Middle frontal gyrus (tissue), 1 donor: ENCODE results near the gene FAM98C.

Experiments used
- DNase-seq: peaks from one replicate; pipeline ENCODE4 v3.0.0-alpha.2; 2015; ENCODE audit warnings: low spot score; ENCODE audit errors: extremely low spot score

FAM98C gene

GRCh38 chr19:38377052-38377451 lies 25.8 kb upstream of the FAM98C start:
- no peak for DNase-seq

- DNase-seq: no peak
These were observed 24.0 kb upstream of the FAM98C start for GRCh38 chr19:38378866-38379265.

- no peak for DNase-seq
These were observed 21.8 kb upstream of the FAM98C start for GRCh38 chr19:38381138-38381537.

- no peak for DNase-seq
These were observed 19.7 kb upstream of the FAM98C start for GRCh38 chr19:38383184-38383583.

- DNase-seq: no peak
These were observed 19.1 kb upstream of the FAM98C start for GRCh38 chr19:38383743-38384142.

- no peak for DNase-seq
These were observed 18.5 kb upstream of the FAM98C start for GRCh38 chr19:38384209-38385027.

GRCh38 chr19:38385057-38385803 lies 17.7 kb upstream of the FAM98C start:
- no peak for DNase-seq

- DNase-seq: no peak
These were observed 17.1 kb upstream of the FAM98C start for GRCh38 chr19:38385804-38386257.

- no peak for DNase-seq
These were observed 16.5 kb upstream of the FAM98C start for GRCh38 chr19:38386300-38386970.

- DNase-seq: no peak
These were observed 15.8 kb upstream of the FAM98C start for GRCh38 chr19:38386971-38387549.

- DNase-seq: peak; percentile 56
These were observed 15.1 kb upstream of the FAM98C start, which contains the start of gene GGN for GRCh38 chr19:38387550-38388348. GGN (minus strand) TSS chr19:38388034; CDS start chr19:38387261, 773 bp downstream.

- no peak for DNase-seq
These were observed 14.4 kb upstream of the FAM98C start, which contains the start of gene SPRED3 for GRCh38 chr19:38388349-38389100. SPRED3 (plus strand) TSS chr19:38388697; CDS start chr19:38390303, 1,606 bp downstream.

- no peak for DNase-seq
These were observed 13.6 kb upstream of the FAM98C start for GRCh38 chr19:38389101-38389925.

GRCh38 chr19:38389957-38390924 lies 12.7 kb upstream of the FAM98C start:
- DNase-seq: no peak

- DNase-seq: no peak
These were observed 10.9 kb upstream of the FAM98C start for GRCh38 chr19:38391911-38392464.

GRCh38 chr19:38392707-38393308 lies 10.1 kb upstream of the FAM98C start:
- no peak for DNase-seq

- no peak for DNase-seq
These were observed 8.4 kb upstream of the FAM98C start for GRCh38 chr19:38394488-38394887.
